Endodermal cell (in vitro differentiated cells): Measurements from ENCODE around the gene ASCC1. TPM values are rescaled to one million over a fixed set of nuclear protein-coding genes. Genes with fewer than 3 reads are reported as not detected.

Source experiments
- DNase-seq: peaks from one replicate; pipeline ENCODE4 v3.0.0-alpha.2; 2017
- H3K27ac ChIP-seq: 2 replicates; pipeline ENCODE4 v1.5.1; 2013; ENCODE audit warnings: mild to moderate bottlenecking, low read depth, low read length, moderate library complexity
- H3K27me3 ChIP-seq: 2 replicates; pipeline ENCODE4 v1.6.1; 2013; ENCODE audit warnings: mild to moderate bottlenecking, low read length, moderate library complexity; ENCODE audit not compliant: insufficient read depth, control insufficient read depth, poor library complexity, severe bottlenecking
- H3K36me3 ChIP-seq: 2 replicates; pipeline ENCODE4 v1.7.0; 2013; ENCODE audit warnings: mild to moderate bottlenecking, low read length, moderate library complexity; ENCODE audit not compliant: control insufficient read depth, insufficient read depth
- H3K4me1 ChIP-seq: one replicate; pipeline ENCODE4 v1.7.0; 2013; ENCODE audit warnings: low read length; ENCODE audit not compliant: control insufficient read depth, insufficient read depth
- H3K4me3 ChIP-seq: 2 replicates; pipeline ENCODE4 v1.5.1; 2013; ENCODE audit warnings: mild to moderate bottlenecking, low read length, moderate library complexity
- H3K9ac ChIP-seq: 2 replicates; pipeline ENCODE4 v1.6.1; 2013; ENCODE audit warnings: mild to moderate bottlenecking, low read length, moderate library complexity; ENCODE audit not compliant: poor library complexity, severe bottlenecking; ENCODE audit errors: extremely low read depth
- H3K9me3 ChIP-seq: 2 replicates; pipeline ENCODE4 v1.6.1; 2013; ENCODE audit warnings: mild to moderate bottlenecking, low read length, moderate library complexity; ENCODE audit not compliant: control insufficient read depth
- H3K27ac Mint-ChIP-seq: 2 replicates; pipeline ENCODE4 v1.8.0; 2020; ENCODE audit warnings: mixed read lengths
- H3K27me3 Mint-ChIP-seq: 2 replicates; pipeline ENCODE4 v1.8.0; 2021; ENCODE audit warnings: mild to moderate bottlenecking, mixed read lengths; ENCODE audit not compliant: insufficient read depth
- H3K36me3 Mint-ChIP-seq: 2 replicates; pipeline ENCODE4 v1.8.0; 2020; ENCODE audit warnings: low read depth, mixed read lengths
- H3K4me1 Mint-ChIP-seq: 2 replicates; pipeline ENCODE4 v1.8.0; 2020; ENCODE audit warnings: mixed read lengths
- H3K4me3 Mint-ChIP-seq: 2 replicates; pipeline ENCODE4 v1.8.0; 2020; ENCODE audit warnings: mild to moderate bottlenecking, moderate library complexity, mixed read lengths
- H3K9me3 Mint-ChIP-seq: 2 replicates; pipeline ENCODE4 v1.8.0; 2020; ENCODE audit warnings: mild to moderate bottlenecking, mixed read lengths
- WGBS, 2 experiments: methylation state at CpG; one replicate each; pipeline versions ENCODE4 v1.1.5 to v1.1.7; 2013; ENCODE audit warnings: missing lambda C conversion rate in 2 of 2, mixed read lengths in 1 of 2; ENCODE audit not compliant: insufficient coverage in 1 of 2, insufficient read length in 1 of 2; 5-methylcytosine and 5-hydroxymethylcytosine counted together
- total RNA-seq, 2 donors: library from RNA; stranded (reverse); fragmentation: NEBNext Ultra II Directional in 1 of 2; extraction: Animal tissue kit (Norgen Biotek cat#: 25700) in 1 of 2; gene quantifications; 2 replicates in 1 of 2; 3 replicates in 1 of 2; pipeline ENCODE4 v1.2.1, GENCODE V29; 2021
- TF ChIP-seq, protein P1 (sequence below): fragments of 200-600 bp; sonication (generic); conservative IDR thresholded peaks from 2 replicates; pipeline ENCODE4 v1.5.0; 2021; ENCODE audit warnings: antibody characterized with exemption, mild to moderate bottlenecking

The ASCC1 gene
- total RNA-seq, 2 donors from 2014 or later = 29.2 to 34.0 TPM

DNA sequence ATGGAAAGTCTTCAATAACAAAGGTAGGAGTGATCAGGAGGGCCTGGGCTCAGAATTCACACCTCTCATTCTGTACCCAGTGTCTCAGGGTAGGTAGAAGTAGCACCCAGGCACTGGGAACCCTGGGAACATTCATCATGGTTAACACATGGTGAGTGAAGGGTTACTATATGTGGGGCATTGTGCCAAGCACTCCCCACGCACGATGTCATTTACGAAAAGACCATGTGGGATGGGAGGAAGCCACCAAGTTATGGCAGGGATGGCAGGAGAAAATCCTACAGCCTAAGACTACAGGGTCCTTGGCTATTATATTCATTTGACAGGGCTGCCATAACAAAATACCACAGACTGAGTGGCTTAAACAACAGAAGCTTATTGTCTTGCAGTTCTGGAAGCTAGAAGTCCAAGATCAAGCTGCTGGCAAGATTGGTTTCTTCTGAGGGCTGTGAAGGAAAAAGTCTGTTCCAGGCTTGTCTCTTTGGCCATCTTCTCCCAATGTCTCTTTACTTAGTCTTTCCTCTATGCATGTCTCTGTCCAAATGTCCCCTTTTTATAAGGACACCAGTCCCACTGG, 30.0 kb upstream of the ASCC1 start:
- Histone ChIP-seq H3K27ac (no peak overlapping the region), H3K9me3 (no peaks in the 10 kb centered on the region), H3K4me1 (peaks cover 21% of the 10 kb centered on the region), H3K36me3 (no peaks in the 10 kb centered on the region), H3K9ac (no peak overlapping the region), H3K4me3 (no peak overlapping the region), H3K27me3 (no peaks in the 10 kb centered on the region)
- Mint-ChIP-seq H3K4me3 (no peak overlapping the region), H3K4me1 (peaks cover 35% of the 10 kb centered on the region), H3K36me3 (no peaks in the 10 kb centered on the region), H3K27me3 (no peaks in the 10 kb centered on the region), H3K9me3 (no peaks in the 10 kb centered on the region), H3K27ac (no peak overlapping the region)
- DNase-seq = no peak
- WGBS, 2 experiments = 87 to 93% methylated on average over 3 of the region's 3 CpGs
- TF ChIP-seq, protein P1, sequence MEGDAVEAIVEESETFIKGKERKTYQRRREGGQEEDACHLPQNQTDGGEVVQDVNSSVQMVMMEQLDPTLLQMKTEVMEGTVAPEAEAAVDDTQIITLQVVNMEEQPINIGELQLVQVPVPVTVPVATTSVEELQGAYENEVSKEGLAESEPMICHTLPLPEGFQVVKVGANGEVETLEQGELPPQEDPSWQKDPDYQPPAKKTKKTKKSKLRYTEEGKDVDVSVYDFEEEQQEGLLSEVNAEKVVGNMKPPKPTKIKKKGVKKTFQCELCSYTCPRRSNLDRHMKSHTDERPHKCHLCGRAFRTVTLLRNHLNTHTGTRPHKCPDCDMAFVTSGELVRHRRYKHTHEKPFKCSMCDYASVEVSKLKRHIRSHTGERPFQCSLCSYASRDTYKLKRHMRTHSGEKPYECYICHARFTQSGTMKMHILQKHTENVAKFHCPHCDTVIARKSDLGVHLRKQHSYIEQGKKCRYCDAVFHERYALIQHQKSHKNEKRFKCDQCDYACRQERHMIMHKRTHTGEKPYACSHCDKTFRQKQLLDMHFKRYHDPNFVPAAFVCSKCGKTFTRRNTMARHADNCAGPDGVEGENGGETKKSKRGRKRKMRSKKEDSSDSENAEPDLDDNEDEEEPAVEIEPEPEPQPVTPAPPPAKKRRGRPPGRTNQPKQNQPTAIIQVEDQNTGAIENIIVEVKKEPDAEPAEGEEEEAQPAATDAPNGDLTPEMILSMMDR = no peak

DNA sequence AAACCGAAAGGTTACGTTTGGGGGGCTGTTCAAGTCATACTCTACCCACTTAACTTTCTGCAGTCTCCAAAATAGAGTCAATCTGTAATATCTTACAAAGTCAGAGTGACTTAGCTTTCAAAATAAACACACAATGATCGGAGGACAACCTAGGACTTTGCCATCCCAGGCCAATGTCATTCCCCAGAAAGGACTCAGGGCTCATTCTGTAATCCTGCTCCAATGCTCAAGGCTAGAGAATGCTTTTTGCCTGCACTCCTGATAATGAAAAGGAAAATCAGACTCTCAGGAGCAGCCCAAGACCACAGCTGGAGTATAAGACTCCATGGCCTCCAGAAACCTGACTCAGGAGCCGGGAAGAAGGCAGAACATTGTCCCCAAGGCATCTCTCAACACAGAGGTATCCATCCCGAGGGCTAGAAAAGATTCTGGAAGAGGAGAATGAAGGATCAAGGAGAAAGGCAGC, 28.5 kb upstream of the ASCC1 start:
- 71 to 88% methylated on average over 2 to 5 of the region's 5 CpGs for WGBS, 2 experiments
- Histone ChIP-seq H3K9me3 (no peaks in the 10 kb centered on the region), H3K9ac (no peak overlapping the region), H3K4me1 (peaks cover 21% of the 10 kb centered on the region), H3K4me3 (no peak overlapping the region), H3K36me3 (no peaks in the 10 kb centered on the region), H3K27ac (no peak overlapping the region), H3K27me3 (no peaks in the 10 kb centered on the region)
- Mint-ChIP-seq H3K27ac (no peak overlapping the region), H3K27me3 (no peaks in the 10 kb centered on the region), H3K4me3 (no peak overlapping the region), H3K36me3 (no peaks in the 10 kb centered on the region), H3K4me1 (peaks cover 35% of the 10 kb centered on the region), H3K9me3 (no peaks in the 10 kb centered on the region)
- no peak for DNase-seq
- TF ChIP-seq, protein P1 = no peak

DNA sequence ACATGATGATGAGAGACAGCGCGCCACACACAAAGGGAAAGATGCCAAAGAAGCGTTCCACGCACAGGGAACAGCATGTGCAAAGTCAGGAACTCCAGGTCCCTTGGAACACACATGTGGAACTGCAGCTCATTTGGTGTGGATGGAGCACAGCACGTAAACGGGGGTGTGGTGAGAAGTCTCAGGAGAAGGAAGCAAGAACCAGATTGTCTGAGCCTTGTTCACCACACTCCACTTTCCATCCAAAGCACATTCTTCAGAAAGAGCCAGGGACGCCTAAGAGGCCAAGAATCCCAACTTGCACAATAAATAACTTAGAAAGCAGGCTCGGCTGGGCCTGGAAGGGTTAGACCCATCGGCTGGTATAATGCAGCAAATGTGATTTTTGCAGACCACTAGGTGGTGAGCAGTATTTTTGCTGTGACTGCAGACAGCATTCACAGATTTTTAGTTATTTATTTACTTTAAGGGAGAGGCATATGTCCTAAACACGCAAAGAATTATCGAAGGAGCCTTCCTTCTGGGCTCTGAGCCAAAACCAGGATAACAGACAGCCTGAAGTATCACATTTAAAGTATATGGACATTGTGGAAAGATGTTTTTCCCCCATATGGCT, 27.9 kb upstream of the ASCC1 start:
- 95% methylated on average over 8 to 11 of the region's 11 CpGs for WGBS, 2 experiments
- no peak overlapping the region for H3K4me3 ChIP-seq
- H3K9me3 Mint-ChIP-seq = no peaks in the 10 kb centered on the region
- no peak overlapping the region for H3K9ac ChIP-seq
- no peaks in the 10 kb centered on the region for H3K36me3 ChIP-seq
- H3K9me3 ChIP-seq = no peaks in the 10 kb centered on the region
- H3K27ac ChIP-seq = no peak overlapping the region
- H3K4me1 Mint-ChIP-seq = peaks cover 34% of the 10 kb centered on the region
- H3K4me3 Mint-ChIP-seq = no peak overlapping the region
- H3K27ac Mint-ChIP-seq = no peak overlapping the region
- TF ChIP-seq, protein P1 = peak; percentile 35
- peaks cover 21% of the 10 kb centered on the region for H3K4me1 ChIP-seq
- H3K27me3 ChIP-seq = no peaks in the 10 kb centered on the region
- no peaks in the 10 kb centered on the region for H3K27me3 Mint-ChIP-seq
- DNase-seq = no peak
- no peaks in the 10 kb centered on the region for H3K36me3 Mint-ChIP-seq
